ACHN (cell line): ENCODE measurements around the gene TBCD.
"Not testable (repeated sequence)": the region's sequence is repeated elsewhere in the genome, so short reads cannot be mapped to it uniquely, and the experiment has no call there.

Experiments
- DNase-seq: peaks from one replicate; pipeline ENCODE4 v3.0.0-alpha.2; 2015
- in situ Hi-C: cut with HindIII; loops from 2 replicates; pipeline ENCODE4 v1.10.0; 2017; ENCODE audit warnings: low sequenced_read_pairs, low pct_ligation_motif_present, low pct_unique_long_range_greater_than_20kb

Gene TBCD

DNA sequence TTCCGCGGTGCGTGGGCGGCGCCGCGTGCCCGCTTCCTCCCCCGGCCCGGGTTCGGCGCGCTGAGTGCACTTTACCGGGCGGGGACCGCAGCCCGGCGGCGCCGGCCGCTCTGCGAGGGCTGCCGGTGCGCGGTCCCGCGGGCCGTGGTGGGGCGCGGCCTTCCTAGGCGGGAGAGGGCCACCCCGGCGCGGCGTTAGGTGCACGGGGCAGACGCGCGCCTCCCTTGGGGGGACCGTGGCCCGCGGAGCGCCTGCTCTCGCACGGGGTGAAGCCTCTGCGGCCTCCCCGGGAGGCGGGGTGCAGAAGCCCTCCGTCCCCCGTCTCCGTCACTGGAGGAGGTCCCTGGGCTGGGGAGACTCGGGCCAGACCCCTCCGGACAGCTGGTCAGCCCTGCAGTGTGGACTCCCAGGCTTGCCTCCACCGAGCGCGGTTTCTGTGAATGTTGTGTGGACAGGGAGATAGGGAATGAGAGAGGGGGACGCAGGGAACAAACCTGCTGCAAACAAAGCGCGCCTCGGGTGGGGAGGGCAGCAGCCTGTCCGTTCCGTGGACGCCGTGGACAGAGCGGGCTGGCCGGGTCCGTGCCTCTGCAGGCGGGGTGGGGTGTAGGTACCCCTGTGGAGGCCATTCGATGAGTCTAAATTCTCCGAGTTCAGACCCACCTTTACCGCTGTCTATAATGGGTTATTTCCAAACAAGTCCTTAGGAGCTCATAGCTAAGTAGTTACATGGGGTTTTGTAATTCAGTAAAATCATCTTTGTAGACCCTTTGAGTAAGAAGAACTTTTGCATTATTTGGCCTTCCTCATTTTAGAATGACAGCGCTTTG lies 721 bp downstream of the TBCD start:
- DNase-seq = peak; percentile 36
- in situ Hi-C loops = no loop called here

DNA sequence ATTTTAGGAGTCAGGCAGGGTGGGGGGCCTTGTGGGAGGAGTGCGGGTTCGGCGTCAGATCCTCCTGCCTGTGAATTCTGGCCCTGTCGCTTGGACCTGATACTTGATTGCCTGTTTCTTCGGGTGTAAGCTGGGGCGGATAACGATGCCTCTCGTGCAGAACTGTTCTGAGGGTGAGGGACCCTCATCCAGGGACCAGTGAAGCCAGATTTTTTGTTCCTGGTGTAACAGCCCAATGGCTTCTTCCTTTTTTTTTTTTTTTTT lies 1.3 kb downstream of the TBCD start:
- DNase-seq = no peak
- in situ Hi-C loops = no loop called here

DNA sequence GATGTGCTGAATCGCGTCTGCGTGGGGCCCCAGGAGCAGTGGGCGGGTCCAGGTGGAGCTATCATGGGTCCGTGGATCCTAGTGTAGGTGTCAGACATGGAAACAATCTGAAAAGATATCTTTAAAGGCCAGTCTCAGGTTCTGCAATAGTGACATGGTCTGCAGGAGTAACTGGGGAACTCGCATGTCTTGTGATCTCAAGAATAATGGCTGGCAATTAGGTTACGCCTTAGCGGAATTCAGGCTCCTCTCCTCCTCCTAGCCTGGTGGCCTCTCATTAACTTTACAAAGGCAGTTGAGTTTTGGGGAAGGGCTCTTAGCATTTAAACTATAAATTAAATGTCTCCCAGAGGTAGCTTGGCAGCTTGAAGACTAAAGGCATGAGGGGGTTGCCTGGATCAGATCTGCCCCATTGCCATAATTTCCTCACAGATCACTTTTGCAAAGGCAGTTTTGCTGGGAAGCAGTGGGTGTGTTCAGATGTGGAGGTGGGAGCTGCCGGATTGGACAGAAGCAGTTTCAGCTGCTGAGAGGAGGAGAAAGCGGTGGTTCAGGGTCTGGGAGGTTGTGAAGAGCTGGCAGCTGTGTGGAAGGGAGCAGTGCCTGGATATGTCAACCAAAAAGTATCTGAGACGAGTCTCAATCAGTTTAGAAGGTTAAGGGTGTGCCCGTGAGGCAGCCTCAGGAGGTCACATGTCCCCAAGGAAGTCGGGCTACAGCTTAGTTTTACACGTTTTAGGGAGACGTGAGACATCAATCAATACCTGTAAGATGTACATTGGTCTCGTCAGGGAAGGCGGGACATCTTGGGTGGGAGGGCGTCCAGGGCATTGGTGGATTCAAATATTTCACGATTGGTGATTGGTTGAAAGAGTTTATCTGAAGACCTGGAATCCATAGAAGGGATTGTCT lies 2.7 kb downstream of the TBCD start:
- in situ Hi-C loops = no loop called here
- no peak for DNase-seq

DNA sequence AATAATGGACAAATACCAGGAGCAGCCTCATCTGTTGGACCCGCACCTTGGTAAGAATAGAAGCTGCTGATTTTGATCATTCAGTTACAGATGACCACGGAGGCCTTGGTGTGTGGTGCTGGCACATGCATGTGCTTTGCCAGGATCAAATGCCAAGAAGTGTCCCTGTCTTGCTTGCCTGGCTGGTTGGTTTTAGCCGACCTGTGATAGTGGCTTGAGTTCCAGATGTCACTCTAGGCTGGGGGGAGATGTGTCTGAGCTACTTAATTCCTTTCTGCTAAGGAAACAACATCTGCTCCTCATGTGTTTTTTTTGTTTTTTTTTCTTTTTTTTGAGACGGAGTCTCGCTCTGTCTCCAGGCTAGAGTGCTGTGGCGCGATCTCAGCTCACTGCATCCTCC lies 4.3 kb downstream of the TBCD start:
- DNase-seq = no peak
- in situ Hi-C loops = no loop called here

DNA sequence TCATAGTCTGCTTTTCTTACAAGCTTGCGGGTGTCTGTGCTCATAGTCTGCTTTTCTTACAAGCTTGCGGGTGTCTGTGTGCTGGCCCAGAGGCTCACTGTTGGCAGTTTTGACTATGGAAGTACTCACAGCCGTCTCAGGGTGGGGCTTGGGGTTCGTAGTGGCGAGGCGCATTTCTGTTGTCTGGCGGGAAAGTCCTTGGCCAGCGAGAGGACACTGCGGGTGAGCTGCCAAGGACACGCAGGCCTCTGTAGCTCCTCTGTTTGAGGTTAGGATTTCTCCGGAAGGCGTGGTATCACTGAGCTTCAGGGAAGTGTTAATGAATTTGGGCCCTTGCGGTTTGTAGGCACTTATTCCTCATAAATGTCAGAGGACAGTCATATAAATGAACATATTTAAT lies 13.5 kb downstream of the TBCD start:
- no peak for DNase-seq
- in situ Hi-C loops = no loop called here

DNA sequence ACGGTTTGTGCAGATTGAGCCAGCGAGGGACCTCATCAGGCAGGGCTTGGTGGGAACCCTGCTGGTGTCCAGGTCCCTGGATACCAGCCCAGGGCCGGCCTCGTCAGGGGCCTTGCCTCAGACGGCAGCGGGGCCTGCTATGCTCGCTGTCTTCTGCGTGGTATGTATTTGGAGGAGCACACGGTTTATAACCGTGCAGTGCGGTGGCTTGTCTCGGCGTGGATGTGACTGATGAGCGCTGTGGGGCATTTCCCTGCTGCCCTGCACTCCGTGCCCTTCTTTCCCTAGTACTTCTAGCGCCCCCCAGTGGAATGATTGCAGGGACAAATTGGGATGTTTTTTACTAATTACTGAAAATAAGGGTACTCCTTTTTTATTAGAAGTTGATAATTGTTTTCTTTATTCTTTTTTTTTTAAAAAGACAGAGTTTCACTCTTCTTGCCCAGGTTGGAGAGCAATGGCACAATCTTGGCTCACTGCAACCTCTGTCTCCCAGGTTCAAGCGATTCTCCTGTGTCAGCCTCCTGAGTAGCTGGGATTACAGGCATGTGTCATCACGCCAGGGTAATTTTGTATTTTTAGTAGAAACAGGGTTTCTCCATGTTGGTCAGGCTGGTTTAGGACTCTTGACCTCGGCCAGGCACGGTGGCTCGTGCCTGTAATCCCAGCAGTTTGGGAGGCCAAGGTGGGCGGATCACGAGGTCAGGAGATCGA lies 15.3 kb downstream of the TBCD start:
- peak; percentile 55 for DNase-seq
- in situ Hi-C loops = no loop called here

DNA sequence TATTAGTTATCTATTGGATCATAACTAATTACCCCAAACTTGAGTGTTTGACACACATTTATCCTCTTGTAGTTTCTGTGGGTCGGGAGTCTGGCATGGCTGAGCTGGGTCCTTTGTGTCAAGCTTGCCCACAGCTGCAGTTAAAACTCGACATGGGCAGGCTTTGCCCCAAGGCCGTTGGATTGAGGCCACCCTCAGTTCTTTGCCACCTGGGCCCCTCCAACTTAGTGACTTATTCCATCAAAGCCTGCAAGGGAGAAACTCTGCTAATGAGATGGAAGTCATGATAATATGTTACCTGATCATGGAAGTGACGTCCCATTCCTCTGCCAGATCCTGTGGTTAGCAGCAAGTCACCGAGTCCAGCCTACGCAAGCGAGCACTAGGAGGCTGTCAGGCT lies 17.2 kb downstream of the TBCD start:
- in situ Hi-C loops = no loop called here
- no peak for DNase-seq

DNA sequence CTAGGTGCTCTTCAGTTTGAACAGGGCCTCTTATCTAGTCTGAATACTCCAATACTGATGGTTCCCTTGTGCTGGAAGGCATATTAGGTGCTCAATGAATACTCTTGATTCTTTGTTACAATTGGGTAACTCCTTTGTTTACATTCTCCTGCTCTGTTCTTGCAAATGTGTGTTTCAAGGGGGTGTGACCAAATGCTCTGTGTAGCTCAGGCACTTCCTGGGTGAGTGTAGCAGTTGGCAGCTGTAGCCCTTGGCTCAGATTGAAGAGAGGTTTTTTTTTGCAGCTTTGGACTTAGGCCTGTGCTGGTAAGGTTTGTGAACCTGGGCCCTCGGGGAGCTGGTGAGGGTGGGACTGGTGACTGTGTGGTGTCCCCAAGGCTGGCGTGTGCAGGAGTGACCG lies 20.2 kb downstream of the TBCD start:
- peak; percentile 26 for DNase-seq
- in situ Hi-C loops = no loop called here

DNA sequence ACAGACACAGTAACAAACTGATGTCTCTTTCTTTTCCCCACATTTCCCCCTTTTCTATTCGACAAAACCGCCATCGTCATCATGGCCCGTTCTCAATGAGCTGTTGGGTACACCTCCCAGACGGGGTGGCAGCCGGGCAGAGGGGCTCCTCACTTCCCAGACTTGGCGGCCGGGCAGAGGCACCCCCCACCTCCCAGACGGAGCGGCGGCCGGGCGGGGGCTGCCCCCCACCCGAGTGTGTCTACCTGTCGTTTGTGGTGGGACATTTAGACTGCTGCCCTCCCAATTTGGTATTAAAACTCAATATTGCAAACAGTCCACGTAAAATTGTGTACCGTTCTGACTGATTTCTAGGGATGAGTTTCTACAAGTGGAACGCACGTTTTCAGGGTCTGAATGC lies 22.6 kb downstream of the TBCD start:
- DNase-seq, in situ Hi-C loops: not testable (repeated sequence)

DNA sequence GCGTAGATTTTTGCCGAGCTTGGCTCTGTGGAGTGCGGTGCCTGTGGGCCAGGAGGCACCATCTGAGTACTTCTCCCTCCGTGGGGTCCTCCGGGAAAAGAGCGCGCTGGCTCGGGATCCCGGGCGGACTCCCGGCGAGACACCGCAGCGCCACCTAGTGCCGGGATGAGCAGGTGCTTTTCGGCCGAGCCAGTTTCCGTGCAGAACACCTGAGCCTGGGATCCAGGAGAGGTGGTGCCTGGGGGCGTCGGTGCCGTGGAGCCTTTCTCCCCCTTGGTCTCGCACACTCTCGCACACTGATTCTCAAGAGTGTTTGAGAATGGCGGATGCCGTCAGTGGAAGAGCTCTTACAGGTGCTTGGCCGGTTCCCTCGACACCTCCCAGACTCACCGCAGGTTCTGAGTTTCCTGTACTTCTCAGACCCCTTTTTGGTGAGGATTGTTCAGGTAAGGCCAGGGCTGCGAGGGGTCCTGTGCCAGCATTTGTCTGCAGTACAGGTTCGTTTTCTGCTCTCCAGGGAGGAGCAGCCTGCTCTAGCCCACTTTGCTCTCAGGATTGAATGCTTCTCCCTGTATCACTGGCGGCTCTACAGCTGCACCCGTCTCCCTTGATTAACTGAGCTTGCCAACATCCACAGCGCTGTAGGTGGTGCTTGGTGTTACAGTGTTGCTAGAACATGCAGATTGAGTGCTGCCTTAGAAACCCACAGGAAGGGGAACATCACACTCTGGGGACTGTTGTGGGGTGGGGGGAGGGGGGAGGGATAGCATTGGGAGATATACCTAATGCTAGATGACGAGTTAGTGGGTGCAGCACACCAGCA lies 23.3 kb downstream of the TBCD start:
- peak; percentile 29 for DNase-seq
- in situ Hi-C loops = no loop called here

DNA sequence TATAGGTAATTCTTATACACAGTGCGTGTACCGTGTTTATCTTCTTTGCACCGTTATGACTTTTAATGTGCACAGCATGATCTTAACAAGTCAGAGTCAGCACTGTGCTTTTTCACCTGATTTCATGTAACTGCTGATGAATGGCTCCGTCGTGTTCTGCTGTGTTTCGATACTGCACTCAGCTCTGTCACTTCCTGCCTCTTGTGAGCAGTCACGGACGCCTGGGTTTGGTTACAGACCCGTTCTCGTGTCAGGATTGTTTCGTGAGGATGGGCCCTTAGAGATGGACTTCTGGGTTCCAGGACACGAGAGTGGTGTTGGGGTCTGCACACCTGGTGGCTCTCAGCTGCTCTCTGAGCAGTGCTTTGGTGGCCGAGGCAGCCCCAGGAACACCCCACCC lies 24.6 kb downstream of the TBCD start:
- in situ Hi-C loops = no loop called here
- no peak for DNase-seq

DNA sequence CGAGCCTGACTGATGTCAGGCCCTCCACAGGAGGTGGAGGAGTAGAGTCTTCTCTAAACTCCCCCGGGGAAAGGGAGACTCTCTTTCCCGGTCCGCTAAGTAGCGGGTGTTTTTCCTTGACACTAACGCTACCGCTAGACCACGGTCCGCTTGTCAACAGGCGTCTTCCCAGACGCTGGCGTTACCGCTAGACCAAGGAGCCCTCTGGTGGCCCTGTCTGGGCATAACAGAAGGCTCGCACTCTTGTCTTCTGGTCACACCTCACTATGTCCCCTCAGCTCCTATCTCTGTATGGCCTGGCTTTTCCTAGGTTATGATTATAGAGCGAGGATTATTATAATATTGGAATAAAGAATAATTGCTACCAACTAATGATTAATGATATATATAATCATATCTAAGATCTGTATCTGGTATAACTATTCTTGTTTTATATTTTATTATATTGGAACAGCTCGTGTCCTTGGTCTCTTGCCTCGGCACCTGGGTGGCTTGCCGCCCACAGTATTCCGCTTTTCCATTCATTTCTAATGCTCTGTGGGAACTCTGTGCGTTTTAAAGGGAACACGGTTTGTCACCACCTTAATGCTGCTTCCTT lies 26.0 kb downstream of the TBCD start:
- DNase-seq, in situ Hi-C loops: not testable (repeated sequence)

DNA sequence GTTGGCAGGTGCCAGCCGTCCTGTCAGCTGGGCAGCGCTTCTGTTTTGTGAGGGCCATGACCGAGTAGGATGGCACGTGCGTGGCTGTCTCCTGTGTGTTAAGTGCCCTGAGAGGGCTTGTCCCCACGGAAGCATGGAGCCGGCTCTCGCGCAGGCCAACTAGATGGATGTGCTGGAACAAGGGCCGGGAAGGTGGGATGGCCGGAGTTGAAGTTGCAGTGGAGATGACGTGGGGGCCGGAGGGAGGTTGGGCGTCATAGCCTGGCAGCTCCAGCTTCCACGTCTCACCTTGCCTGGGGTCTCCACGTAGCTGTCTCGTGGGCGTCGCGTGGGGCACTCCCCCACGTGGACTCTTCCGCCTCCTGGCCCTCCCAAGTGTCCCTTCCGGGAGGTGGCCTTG lies 27.7 kb downstream of the TBCD start:
- in situ Hi-C loops = no loop called here
- DNase-seq = no peak

DNA sequence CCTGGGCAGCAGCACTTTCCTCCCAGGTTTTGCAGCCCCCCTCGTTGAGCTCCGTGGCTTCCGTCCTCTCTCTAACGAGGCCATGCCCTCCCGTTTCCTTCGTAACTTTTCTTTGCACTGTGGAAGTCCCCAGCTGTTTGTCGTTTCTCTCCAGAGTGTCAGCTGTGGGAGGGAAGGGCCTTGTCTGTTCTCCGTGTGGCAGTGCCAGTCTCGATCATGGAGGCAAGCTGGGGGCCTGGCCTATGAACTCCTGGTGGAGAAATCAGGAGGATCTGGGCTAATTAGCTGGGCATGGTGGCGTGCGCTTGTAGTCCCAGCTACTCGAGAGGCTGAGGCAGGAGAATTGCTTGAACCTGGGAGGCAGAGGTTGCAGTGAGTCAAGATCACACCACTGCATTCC lies 28.3 kb downstream of the TBCD start:
- DNase-seq = no peak
- in situ Hi-C loops = no loop called here

DNA sequence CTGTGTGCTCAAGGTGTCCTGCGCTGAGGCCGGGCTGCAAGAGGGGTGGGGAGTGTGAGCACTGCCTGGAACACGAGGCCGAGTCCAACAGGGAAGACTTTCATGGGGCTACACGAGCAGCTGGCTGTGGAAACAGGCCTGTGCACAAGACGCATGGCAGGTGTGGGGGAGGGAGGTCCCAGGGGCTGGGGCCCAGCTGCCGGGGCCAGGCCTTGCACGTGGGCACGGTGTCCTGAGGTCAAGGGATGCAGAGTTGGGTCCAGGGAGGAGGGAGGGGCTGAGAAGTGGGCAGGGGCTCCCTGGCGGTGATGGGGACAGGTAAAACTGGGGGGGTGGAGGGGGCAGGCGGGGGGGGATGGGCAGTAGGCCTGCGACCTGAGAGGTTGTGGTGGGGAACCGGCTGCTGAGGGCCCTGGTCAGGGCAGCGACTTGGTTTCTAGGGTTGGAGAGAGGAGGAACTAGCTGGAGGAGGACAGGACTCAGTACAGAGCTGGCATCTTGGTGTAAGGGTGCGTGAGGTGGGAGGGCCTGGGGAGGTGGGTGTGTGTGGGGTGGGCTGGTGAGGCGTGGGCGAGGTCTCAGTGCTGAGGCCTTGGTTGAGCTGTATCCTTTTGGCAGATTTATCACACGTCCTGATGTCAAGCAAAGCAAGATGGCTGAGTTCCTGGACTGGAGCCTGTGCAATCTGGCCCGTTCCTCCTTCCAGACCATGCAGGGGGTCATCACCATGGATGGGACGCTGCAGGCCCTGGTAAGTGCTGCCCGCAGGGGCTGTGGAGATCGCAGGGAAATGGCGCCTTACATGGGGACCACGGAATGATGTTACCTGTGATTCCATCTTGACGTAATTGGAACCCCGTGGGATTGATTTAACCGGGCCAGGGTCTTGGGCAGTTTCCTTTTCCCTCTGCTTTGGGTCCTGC lies 29.4 kb downstream of the TBCD start:
- in situ Hi-C loops = no loop called here
- no peak for DNase-seq

DNA sequence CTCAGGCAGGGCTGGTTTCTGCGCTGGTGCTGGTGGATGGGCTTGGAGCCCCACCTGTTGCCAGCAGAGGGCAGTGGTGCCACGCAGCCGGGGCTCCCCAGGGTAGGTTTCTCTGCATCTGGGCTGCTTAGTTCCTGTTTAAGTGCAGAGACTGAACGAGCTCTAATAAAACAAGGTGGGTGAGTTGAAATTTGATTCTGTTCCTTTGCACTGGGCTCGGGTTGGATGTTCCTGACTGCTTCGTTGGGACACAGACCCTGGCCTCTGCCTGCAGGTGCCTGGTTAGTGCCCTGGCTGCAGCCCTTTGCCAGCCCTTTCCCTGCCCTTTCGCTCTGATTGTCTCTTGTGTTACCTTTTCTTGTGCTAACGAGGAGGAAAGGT lies 30.0 kb downstream of the TBCD start:
- in situ Hi-C loops = no loop called here

DNA sequence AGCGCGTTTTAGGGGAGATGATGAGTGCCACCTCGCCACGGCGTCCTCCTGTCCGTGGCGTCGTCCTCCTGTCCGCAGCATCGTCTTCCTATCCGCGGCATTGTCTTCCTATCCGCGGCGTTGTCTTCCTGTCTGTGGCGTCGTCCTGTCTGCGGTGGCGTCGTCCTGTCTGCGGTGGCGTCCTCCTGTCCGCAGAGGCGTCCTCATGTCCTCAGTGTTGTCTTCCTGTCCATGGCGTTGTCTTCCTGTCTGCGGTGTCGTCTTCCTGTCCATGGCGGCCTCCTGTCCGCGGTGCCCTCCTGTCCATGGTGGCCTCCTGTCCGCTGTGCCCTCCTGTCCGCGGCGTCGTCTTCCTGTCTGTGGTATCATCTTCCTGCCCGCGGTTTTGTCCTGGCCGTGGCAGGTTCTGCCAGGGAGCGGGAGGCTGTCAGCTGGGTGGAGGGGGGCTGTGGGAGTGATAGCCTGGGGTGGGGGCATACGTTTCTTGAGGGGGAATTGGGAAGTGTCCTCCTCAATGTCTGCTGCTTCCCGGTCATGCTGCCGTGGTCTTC lies 30.9 kb downstream of the TBCD start:
- in situ Hi-C loops = no loop called here
- no peak for DNase-seq

More for the DNA sequence above, 30.0 kb downstream of the TBCD start:
- peak; percentile 72 for DNase-seq
